Liver (tissue), 9 donors: ENCODE measurements around the gene CCDC81. TPM values are rescaled to one million over a fixed set of nuclear protein-coding genes. Genes with fewer than 3 reads are reported as not detected.
"Not testable (repeated sequence)": the region's sequence is repeated elsewhere in the genome, so short reads cannot be mapped to it uniquely, and the experiment has no call there.

Experiments used
- DNase-seq: peaks from one replicate; pipeline ENCODE4 v3.0.0-alpha.2; 2017; ENCODE audit warnings: low spot score
- H3K27ac ChIP-seq, 2 donors: one replicate each; pipeline ENCODE4 v1.7.0; 2013; ENCODE audit warnings: inconsistent platforms in 2 of 2, low read length in 2 of 2, control low read depth in 1 of 2, low read depth in 1 of 2, mild to moderate bottlenecking in 1 of 2
- H3K27me3 ChIP-seq, 4 donors: one replicate each; pipeline versions ENCODE4 v1.6.1 to v1.7.0; 2013; ENCODE audit warnings: low read length in 3 of 4, inconsistent platforms in 1 of 4, mild to moderate bottlenecking in 1 of 4, moderate library complexity in 1 of 4; ENCODE audit not compliant: control insufficient read depth in 4 of 4, insufficient read depth in 4 of 4
- H3K36me3 ChIP-seq, 4 donors: one replicate each; pipeline versions ENCODE4 v1.6.1 to v1.7.0; 2013; ENCODE audit warnings: low read length in 3 of 4, mild to moderate bottlenecking in 3 of 4, low read depth in 1 of 4, moderate library complexity in 1 of 4; ENCODE audit not compliant: control insufficient read depth in 4 of 4, insufficient read depth in 3 of 4
- H3K4me1 ChIP-seq, 4 donors: one replicate each; pipeline versions ENCODE4 v1.6.1 to v1.7.0; 2013; ENCODE audit warnings: low read length in 3 of 4, mild to moderate bottlenecking in 3 of 4, moderate library complexity in 1 of 4; ENCODE audit not compliant: control insufficient read depth in 4 of 4, insufficient read depth in 4 of 4
- H3K4me3 ChIP-seq, 3 donors: one replicate each; pipeline versions ENCODE4 v1.6.1 to v1.7.0; 2013; ENCODE audit warnings: low read length in 3 of 3, control low read depth in 1 of 3, low read depth in 1 of 3, mild to moderate bottlenecking in 1 of 3
- H3K9ac ChIP-seq, 2 donors: one replicate each; pipeline ENCODE4 v1.7.0; 2013; ENCODE audit warnings: low read length in 2 of 2, mild to moderate bottlenecking in 2 of 2, moderate library complexity in 2 of 2, control low read depth in 1 of 2, low read depth in 1 of 2
- H3K9me3 ChIP-seq, 4 donors: one replicate each; pipeline versions ENCODE4 v1.6.1 to v1.7.0; 2013; ENCODE audit warnings: low read length in 3 of 4; ENCODE audit not compliant: control insufficient read depth in 4 of 4
- EGR1 ChIP-seq, 2 donors: IDR thresholded peaks; 2 replicates each; pipeline ENCODE4 v1.6.1; 2016 to 2018; ENCODE audit warnings: antibody characterized with exemption in 2 of 2, low read depth in 2 of 2
- FOXA1 ChIP-seq: IDR thresholded peaks from 2 replicates; pipeline ENCODE4 v1.6.1; 2016; ENCODE audit warnings: antibody characterized with exemption
- GABPA ChIP-seq, 2 donors: IDR thresholded peaks in 1 of 2; conservative IDR thresholded peaks in 1 of 2; 2 replicates each; pipeline ENCODE4 v1.6.1; 2016; ENCODE audit warnings: antibody characterized with exemption in 2 of 2, mild to moderate bottlenecking in 1 of 2, moderate library complexity in 1 of 2
- JUND ChIP-seq, 2 donors: IDR thresholded peaks; 2 replicates each; pipeline ENCODE4 v1.6.1; 2016; ENCODE audit warnings: antibody characterized with exemption in 2 of 2
- NR2F2 ChIP-seq: IDR thresholded peaks from 2 replicates; pipeline ENCODE4 v1.6.1; 2016; ENCODE audit warnings: antibody characterized with exemption
- RAD21 ChIP-seq, 2 donors: IDR thresholded peaks; 2 replicates each; pipeline ENCODE4 v1.6.1; 2016; ENCODE audit warnings: antibody characterized with exemption in 2 of 2, mild to moderate bottlenecking in 2 of 2
- REST ChIP-seq: IDR thresholded peaks from 2 replicates; pipeline ENCODE4 v1.6.1; 2016; ENCODE audit warnings: antibody characterized with exemption, mild to moderate bottlenecking
- RXRA ChIP-seq, 2 donors: IDR thresholded peaks; 2 replicates each; pipeline ENCODE4 v1.6.1; 2017 to 2018; ENCODE audit warnings: antibody characterized with exemption in 2 of 2, mild to moderate bottlenecking in 1 of 2
- SP1 ChIP-seq: IDR thresholded peaks from 2 replicates; pipeline ENCODE4 v1.6.1; 2018; ENCODE audit warnings: antibody characterized with exemption, mild to moderate bottlenecking
- TAF1 ChIP-seq: conservative IDR thresholded peaks from 2 replicates; pipeline ENCODE4 v1.6.1; 2016; ENCODE audit warnings: antibody characterized with exemption, mild to moderate bottlenecking
- YY1 ChIP-seq: IDR thresholded peaks from 2 replicates; pipeline ENCODE4 v1.6.1; 2016; ENCODE audit warnings: antibody characterized with exemption, mild to moderate bottlenecking
- ZBTB33 ChIP-seq: IDR thresholded peaks from 2 replicates; pipeline ENCODE4 v1.6.1; 2016; ENCODE audit warnings: antibody characterized with exemption
- WGBS: extraction: QIAGEN DNeasy Blood & Tissue Kit; methylation state at CpG from one replicate; pipeline ENCODE4 v1.1.7; 2013; 5-methylcytosine and 5-hydroxymethylcytosine counted together
- polyA plus RNA-seq, 2 donors: library from polyadenylated mRNA; stranded (reverse) in 1 of 2; unstranded in 1 of 2; fragments of 200-250 nt in 1 of 2; fragments of >200 nt in 1 of 2; fragmentation: Nextera tagmentation in 1 of 2; extraction: Ambion mirVana in 1 of 2; gene quantifications; one replicate each; pipeline versions ENCODE4 v1.2.1 to v1.2.3, GENCODE V29; 2013 to 2015
- total RNA-seq, 2 donors: library from RNA; depleted of rRNA; stranded (reverse); fragments of >200 nt; gene quantifications; one replicate each; pipeline ENCODE4 v1.2.3, GENCODE V29; 2014
- donor health status: healthy.
- donor health status: healthy.
- donor health status: healthy.
- donor health status: healthy.
- donor health status: healthy.

Gene CCDC81
- total and polyA plus RNA-seq, 4 donors, result 0.32 to 1.1 (median 0.67) TPM; not detected in 1

- Histone ChIP-seq H3K9ac (no peak overlapping the region), H3K36me3 (no peaks in the 10 kb centered on the region), H3K4me1 (no peaks in the 10 kb centered on the region), H3K4me3 (no peak overlapping the region), H3K9me3 (no peaks in the 10 kb centered on the region), H3K27ac (no peak overlapping the region), H3K27me3 (no peaks in the 10 kb centered on the region)
- 96% methylated on average over 2 of the region's 2 CpGs for WGBS
- no peak for DNase-seq
- TF ChIP-seq GABPA (IDR thresholded peaks at IDR 0.05 in 1 of 2, conservative IDR thresholded peaks at IDR 0.05 in 1 of 2), result no peak
- no peak for TF ChIP-seq SP1
- TF ChIP-seq TAF1, result no peak
- TF ChIP-seq ZBTB33, result no peak
- TF ChIP-seq YY1, result no peak
These were observed 39.3 kb downstream of the CCDC81 start for GRCh38 chr11:86414032-86414431.

GRCh38 chr11:86415026-86415425, 40.3 kb downstream of the CCDC81 start:
- Histone ChIP-seq H3K4me1 (no peaks in the 10 kb centered on the region), H3K27ac (no peak overlapping the region), H3K36me3 (no peaks in the 10 kb centered on the region), H3K4me3 (no peak overlapping the region), H3K27me3 (no peaks in the 10 kb centered on the region), H3K9ac (no peak overlapping the region), H3K9me3 (no peaks in the 10 kb centered on the region)
- TF ChIP-seq RXRA (IDR thresholded peaks at IDR 0.05) (no peak), FOXA1 (no peak)
- WGBS, result 86% methylated on average over 4 of the region's 4 CpGs
- DNase-seq, result no peak

- TF ChIP-seq FOXA1 (no peak), JUND (IDR thresholded peaks at IDR 0.05) (no peak), NR2F2 (no peak), REST (no peak), EGR1 (IDR thresholded peaks at IDR 0.05; ENCODE audit: low read depth in 2 of 2) (no peak), RAD21 (IDR thresholded peaks at IDR 0.05) (no peak)
- Histone ChIP-seq H3K36me3 (no peaks in the 10 kb centered on the region), H3K27me3 (no peaks in the 10 kb centered on the region), H3K4me3 (no peak overlapping the region), H3K4me1 (no peaks in the 10 kb centered on the region), H3K9me3 (no peaks in the 10 kb centered on the region), H3K9ac (no peak overlapping the region), H3K27ac (no peak overlapping the region)
- WGBS, result 95% methylated on average over 1 of the region's 1 CpG
- DNase-seq, result no peak
These were observed 41.8 kb downstream of the CCDC81 start for GRCh38 chr11:86416494-86416893.

GRCh38 chr11:86416951-86417350, 42.3 kb downstream of the CCDC81 start:
- H3K4me1 ChIP-seq, H3K9me3 ChIP-seq, H3K9ac ChIP-seq, H3K36me3 ChIP-seq, DNase-seq, H3K4me3 ChIP-seq, H3K27me3 ChIP-seq, H3K27ac ChIP-seq: not testable (repeated sequence)
- WGBS, result 89% methylated on average over 9 of the region's 9 CpGs
